CD4-positive, alpha-beta T cell treated with Interferon alpha-2 for 1 hour (primary cell): ENCODE results near the gene DIRAS3.
"Not testable (repeated sequence)": the region's sequence is repeated elsewhere in the genome, so short reads cannot be mapped to it uniquely, and the experiment has no call there.

Experiments
- DNase-seq, 2 donors: peaks; one replicate each; pipeline ENCODE4 v3.0.0-alpha.2; 2020 to 2022

The DIRAS3 gene

DNA sequence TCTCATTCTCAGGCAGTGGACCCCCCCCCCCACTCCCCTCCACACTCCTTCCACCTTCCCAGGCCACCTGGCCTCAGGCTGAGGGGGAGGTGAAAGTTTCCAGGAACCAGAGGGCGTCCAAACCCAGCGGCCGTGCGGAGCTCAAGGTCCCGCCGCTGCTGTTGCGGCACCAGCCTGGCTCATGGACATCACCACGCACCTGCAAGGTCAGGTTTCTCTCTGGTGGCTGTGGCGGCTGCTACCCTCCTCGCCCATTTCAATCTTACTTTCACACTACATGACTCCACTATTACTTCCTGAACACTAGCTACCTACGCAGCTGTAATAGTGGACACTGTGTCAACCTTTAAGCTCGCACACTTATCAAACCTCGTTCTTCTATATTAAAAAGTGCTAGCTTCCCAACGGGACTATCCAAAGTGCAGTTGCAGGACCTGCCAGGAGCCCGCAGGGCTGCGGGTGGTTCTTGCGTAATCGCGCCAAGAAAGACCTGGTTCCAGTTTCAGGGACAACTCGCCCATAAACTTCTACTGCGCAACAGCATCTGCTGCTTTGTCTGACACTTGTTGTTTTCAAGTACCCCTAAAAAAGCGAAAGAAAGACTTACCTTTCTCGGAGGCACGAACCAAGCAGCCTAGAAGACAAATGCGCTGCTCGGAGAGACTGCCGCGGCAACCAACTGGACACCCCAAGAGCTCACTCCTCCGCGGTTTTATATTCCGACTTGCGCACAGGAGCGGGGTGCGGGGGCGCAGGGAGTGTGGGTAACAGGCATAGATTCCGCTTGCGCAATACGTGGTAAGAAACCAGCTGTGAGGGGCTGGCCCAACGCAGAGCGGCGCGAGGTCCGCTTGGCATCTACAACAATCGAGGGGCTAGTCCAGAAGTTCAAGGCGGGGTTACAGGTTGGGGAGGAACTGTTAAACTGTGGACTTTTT lies at the start of gene DIRAS3:
Gene DIRAS3 (minus strand): TSS at position 687 of the 938 bp plus-strand sequence. CDS start 3,330 bp downstream, outside the sequence.
- DNase-seq: no peak

- no peak for DNase-seq
These were observed 43.3 kb upstream of the DIRAS3 start for GRCh38 chr1:68093737-68094136.

DNA sequence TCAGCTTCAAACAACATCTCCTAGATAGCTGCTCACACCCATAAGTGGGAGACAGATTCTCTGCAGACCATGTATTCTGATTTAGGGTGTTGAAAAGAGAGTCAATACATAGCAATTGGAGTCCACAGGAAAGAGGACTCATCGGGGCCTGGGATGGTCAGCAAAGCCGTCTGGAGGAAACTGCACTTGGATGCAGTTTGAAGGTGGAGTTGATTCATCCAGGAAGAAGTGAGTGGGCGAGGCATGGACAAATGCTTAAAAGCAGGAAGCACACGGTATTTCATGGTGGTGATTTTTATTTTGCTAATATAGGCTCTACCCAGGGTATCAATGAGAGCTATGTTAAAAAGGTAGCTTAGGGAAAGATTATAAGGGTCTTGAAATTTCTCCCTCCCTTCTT lies 36.8 kb upstream of the DIRAS3 start:
- DNase-seq: no peak

DNA sequence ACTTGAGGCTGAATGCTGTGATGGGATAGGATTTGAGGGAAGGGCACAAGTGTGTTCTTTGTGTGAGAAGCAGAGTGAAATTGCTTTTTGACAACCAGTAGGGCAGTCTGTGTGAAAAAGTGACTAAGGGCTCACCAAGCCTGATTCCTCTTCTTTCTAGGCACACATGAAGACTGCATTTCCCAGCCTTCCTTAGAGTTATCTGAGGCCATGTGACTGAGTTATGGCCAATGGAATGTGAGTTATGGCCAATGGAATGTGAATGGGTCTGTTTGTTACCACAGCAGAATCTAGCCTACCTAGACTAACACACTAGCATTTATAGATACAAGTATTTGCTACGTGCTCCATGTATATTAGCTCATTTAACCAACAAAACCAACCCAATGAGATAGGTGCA lies 35.3 kb upstream of the DIRAS3 start:
- DNase-seq: no peak

DNA sequence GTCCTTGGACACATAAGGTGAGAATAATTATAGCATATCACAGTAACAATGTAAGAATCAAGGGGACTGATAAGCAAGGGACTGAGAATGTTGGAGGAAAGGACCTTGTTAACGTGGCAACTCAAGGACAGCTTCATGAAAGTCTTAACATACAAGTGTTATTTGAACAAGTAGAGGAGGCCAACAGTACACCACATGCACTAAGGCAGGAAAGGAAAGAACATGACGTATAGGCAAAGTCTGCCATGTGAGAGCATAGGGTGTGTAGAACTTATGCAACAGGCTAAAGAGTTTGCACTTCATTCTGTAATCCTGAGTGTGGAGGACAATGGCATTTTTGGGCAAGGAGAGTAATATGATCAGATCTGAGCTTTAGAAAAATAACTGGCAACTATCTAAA lies 33.3 kb upstream of the DIRAS3 start:
- DNase-seq: no peak

GRCh38 chr1:68081775-68082283 lies 31.4 kb upstream of the DIRAS3 start:
- no peak for DNase-seq

- no peak for DNase-seq
These were observed 28.2 kb upstream of the DIRAS3 start for GRCh38 chr1:68078647-68079046.

- no peak for DNase-seq
These were observed 24.0 kb upstream of the DIRAS3 start for GRCh38 chr1:68074472-68074871.

DNA sequence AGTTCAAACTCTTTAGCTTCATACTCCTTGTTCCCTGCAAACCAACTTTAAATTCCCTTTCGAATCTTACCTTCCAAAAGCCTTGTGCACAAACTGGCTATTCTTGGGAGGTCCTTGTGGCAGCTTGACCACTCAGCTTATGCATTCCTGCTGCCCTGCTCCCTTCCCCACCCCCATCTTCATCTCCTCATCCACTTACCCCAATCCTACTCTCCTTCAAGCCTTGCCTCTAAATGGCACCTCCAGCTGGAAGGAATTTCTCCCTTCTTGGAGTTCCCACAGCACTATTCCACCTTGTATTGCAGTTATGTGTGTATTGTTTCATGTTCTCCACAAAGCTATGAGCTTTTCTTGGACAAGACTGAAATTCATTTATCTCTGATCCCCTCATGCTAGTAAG lies 15.3 kb upstream of the DIRAS3 start:
- DNase-seq: no peak

DNA sequence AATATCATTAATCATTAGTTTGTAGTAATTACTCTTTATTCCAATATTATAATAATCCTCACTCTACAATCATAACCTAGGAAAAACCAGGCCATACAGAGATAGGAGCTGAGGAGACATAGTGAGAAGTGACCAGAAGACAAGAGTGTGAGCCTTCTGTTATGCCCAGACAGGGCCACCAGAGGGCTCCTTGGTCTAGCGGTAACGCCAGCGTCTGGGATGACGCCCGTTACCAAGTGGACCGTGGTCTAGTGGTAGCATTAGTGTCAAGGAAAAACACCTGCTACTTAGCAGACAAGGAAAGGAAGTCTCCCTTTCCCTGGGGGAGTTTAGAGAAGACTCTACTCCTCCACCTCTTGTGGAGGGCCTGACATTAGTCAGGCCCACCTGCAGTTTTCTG lies 7.6 kb upstream of the DIRAS3 start:
- not testable (repeated sequence) for DNase-seq

DNA sequence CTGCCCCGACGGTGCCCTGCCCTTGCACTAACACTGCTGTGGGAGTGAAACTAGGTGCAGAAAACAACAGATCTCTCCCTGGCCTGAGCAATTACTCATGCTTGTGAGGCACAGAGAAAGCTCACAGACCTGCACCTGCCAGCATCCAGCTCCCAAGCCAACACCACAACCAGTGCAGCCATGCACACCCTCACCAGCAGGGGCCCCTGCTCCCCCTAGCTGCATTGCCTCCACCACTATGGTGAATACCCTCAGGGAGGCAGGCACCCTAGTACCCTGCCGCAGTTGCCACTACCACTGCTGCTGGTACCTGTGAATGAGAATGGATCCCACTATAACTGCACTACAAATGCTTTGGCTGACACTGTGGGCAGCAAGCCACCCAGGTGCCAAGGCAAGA lies 7.1 kb upstream of the DIRAS3 start:
- no peak for DNase-seq

DNA sequence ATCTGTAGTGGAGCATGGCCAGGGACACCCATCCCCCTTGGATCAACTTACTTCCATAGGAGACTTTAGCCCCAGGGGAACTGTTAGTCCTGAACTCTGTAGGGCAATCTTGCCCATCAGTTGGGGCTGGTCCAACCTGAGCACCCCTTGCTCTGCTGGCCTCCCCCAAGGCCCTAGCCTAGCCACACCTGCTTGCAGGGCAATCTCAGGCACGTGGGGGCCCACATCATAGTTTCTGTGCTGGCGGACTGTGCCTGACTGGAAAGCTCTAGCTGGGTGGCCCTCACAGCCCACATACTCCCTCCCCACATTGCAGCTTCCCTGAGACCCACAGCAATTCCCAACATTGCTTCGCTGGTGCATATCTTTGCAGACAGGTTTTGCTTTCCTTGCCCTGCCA lies 6.6 kb upstream of the DIRAS3 start:
- no peak for DNase-seq

DNA sequence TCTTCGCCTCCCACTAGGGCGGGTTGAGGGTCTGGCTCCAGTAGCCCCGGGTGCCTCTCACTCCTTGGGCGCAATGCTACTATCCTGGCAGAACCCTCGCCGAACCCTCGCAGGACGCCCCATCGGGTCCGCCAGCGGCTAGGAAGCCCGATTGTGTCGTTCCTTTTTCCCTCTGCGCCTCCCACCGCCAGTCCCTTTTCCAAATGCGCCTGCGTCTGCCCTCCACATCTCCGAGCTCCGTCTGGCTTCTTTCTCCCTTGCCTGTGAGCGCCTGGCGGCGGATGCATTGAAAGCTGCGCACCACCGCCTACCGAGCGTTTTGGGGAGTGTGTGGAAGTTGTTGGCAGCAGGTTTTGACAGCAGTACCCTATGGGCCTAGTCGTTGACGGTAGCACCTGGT lies 1.0 kb upstream of the DIRAS3 start:
- no peak for DNase-seq

- DNase-seq: no peak
These were observed 2.8 kb downstream of the DIRAS3 start for GRCh38 chr1:68047659-68048026.

DNA sequence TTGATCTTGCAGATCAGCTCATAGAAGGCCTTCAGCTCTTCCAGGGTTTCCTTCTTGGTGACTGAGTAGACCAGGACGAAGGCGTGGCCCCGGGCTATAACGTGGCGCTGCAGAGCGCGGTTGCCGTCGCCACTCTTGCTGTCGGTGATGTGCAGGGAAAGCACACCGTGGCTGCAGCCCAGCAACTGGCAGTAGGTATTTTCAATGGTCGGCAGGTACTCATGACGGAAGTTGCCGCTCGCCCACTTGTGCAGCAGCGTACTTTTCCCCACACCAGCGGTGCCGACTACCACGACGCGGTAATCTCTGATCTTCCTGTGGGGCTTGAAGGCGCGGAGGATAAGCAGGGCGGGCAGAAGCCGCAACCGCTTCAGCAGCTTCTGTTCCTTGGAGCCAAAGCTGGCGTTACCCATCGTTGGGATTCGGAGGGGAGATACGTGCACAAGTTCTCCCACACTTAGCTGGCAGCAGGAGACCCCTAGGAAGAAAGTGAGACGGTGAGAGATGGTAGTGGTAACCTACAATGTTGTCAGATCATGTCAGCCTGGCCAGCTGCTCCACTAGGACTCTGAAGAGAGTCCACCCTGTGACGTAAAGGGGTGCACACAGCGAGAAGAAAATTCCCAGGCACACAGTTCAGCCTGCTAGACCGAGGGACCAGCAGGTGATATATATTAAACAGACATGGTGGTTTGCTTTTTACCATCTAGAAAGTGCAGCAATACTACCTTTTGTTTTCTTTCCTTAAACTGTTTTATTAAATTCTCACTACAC lies 3.4 kb downstream of the DIRAS3 start:
- DNase-seq: no peak

DNA sequence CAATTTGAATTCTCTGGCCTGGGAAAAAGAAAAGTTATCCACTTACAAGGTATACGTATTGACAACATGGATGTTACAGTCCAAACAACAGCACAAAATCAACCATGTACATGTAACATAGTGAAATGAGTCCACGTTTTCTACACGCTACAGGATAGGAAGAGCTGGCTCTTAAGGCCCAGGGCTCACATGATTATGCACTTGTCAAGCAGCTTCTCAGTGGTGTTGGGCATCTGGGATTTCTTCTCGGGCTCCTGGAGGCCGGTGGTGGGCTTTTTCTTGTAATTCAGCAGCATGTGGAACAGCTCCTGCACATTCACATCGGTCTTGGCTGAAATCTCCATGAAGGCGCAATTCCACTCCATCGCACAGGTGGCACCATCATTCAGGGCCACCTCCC lies 4.0 kb downstream of the DIRAS3 start:
- DNase-seq: no peak

- DNase-seq: no peak
These were observed 4.8 kb downstream of the DIRAS3 start for GRCh38 chr1:68045511-68046180.

DNA sequence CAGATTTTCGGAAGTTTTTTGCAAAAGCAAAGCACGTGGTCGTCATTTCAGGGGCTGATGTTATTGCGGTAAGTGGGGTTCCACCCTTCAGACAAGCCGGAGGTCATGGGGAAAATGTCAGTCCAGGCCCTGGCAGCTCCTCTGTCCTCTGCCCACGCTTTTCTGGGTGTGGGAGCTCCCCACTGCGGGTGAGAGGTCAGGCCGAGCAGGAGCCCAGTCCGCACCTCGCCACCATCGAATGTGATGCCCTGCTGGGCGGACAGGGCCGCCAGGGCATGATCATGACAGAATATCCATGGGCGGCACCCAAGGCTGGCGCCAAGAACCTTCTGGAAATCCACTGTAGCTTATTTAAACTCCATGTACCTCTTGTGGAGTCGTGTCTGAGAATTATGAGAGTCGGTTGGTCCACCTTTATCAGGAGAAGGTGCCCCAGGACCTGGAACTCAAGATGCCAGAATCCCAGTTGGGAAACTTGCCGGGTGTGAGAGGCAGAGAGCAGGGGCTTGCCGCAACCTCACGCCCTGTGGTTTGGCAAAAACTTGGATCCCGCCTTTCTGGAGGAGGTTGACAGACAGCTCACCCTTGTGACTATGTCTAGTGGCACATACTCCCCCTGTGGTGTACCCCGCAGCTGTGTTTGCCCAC lies 6.9 kb downstream of the DIRAS3 start:
- DNase-seq: no peak

- DNase-seq: no peak
These were observed 13.5 kb downstream of the DIRAS3 start for GRCh38 chr1:68036946-68037345.

- DNase-seq: no peak
These were observed 21.0 kb downstream of the DIRAS3 start for GRCh38 chr1:68029444-68029843.

GRCh38 chr1:68028566-68028965 lies 21.9 kb downstream of the DIRAS3 start:
- DNase-seq: no peak

- DNase-seq: no peak
These were observed 25.6 kb downstream of the DIRAS3 start for GRCh38 chr1:68024635-68025338.
